NB4 (cell line): ENCODE measurements around the gene GPC5.

ENCODE experiments used
- POLR2A ChIP-seq: IDR thresholded peaks from 2 replicates; pipeline ENCODE4 v1.6.1; 2011; ENCODE audit warnings: mild to moderate bottlenecking; ENCODE audit not compliant: insufficient read length; ENCODE audit errors: extremely low read depth
- TF ChIP-seq, protein P1 (sequence below): IDR thresholded peaks from one replicate; pipeline ENCODE4 v1.5.1; 2012; ENCODE audit warnings: low read depth, low read length

DNA sequence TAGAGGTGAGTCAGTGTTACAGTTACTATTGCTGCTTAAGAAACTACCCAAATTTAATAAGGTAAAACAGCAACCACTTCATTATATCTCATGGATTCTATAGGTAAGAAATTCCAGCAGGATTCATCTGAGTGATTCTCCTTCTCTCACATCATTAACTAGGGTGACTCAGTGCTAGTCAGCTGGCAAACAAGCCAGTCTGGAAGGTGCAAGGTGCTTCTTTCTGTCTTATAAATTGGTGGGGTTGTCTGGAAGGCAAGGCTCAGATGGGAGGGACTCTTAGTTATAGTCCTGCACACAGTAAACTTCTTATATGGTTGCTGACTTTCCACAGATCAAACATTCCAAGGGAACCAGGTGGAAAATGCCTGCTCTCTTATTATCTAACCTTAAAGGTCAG, 484.5 kb downstream of the GPC5 start:
- TF ChIP-seq, protein P1, sequence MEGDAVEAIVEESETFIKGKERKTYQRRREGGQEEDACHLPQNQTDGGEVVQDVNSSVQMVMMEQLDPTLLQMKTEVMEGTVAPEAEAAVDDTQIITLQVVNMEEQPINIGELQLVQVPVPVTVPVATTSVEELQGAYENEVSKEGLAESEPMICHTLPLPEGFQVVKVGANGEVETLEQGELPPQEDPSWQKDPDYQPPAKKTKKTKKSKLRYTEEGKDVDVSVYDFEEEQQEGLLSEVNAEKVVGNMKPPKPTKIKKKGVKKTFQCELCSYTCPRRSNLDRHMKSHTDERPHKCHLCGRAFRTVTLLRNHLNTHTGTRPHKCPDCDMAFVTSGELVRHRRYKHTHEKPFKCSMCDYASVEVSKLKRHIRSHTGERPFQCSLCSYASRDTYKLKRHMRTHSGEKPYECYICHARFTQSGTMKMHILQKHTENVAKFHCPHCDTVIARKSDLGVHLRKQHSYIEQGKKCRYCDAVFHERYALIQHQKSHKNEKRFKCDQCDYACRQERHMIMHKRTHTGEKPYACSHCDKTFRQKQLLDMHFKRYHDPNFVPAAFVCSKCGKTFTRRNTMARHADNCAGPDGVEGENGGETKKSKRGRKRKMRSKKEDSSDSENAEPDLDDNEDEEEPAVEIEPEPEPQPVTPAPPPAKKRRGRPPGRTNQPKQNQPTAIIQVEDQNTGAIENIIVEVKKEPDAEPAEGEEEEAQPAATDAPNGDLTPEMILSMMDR: no peak
- no peak for TF ChIP-seq POLR2A
